Activated T-cell treated with anti-CD3 and anti-CD28 coated beads for 4 hours (primary cell): ENCODE data around the gene TMEM200C.
"Not testable (repeated sequence)": the region's sequence is repeated elsewhere in the genome, so short reads cannot be mapped to it uniquely, and the experiment has no call there.

ENCODE experiments used
- DNase-seq: peaks from one replicate; pipeline ENCODE4 v3.0.0-alpha.2; 2020

Gene TMEM200C

DNA sequence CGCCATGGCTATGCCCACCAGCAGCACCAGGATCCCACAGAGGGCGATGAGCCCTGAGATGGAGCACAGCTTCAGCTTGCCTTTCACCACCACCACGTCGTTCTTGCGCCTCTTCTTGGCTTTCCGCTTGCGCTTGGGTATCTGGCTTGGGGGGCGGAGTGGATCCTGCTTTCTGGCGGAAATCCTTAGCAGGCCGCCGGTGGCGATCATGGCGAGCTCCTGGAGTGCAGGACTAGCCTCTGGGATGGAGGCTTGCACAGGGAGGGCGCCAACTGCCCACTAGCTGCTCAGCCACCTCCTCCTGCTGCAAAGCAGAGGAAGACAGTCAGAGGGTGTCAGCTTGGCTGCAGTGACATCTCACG, 3.5 kb downstream of the TMEM200C start:
- DNase-seq: no peak

DNA sequence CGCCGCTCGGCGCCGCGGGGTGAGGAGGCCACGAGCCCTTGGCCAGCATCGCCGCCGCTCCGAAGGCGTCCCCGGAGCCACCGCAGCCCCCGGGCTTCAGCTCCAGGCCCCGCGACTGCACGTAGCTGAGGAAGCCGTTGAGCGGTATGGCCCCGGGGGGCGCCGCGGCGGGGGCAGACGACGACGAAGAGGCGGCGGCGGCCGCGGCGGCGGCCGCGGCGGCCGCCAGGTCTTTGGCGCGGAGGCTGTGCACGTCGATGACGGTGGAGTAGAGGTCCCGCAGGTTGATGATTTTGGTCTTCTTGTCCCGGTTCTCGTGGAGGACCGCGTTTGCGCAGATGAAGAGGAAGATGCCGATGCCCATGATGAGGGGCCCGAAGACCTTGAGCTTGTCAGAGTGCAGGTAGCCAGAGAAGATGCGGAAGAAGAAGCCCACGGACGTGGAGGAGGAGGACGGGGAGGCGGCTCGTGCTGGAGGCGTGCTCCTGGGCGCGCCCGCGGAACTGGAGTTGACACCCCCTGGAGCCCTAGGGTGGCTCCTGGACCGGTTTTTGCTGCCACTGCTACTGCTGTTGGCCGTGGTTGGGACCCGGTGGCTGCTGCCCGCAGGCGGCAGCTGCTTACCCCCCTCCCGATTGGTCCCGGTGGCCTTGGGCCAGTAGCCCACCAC, 4.0 kb downstream of the TMEM200C start:
- DNase-seq: no peak

DNA sequence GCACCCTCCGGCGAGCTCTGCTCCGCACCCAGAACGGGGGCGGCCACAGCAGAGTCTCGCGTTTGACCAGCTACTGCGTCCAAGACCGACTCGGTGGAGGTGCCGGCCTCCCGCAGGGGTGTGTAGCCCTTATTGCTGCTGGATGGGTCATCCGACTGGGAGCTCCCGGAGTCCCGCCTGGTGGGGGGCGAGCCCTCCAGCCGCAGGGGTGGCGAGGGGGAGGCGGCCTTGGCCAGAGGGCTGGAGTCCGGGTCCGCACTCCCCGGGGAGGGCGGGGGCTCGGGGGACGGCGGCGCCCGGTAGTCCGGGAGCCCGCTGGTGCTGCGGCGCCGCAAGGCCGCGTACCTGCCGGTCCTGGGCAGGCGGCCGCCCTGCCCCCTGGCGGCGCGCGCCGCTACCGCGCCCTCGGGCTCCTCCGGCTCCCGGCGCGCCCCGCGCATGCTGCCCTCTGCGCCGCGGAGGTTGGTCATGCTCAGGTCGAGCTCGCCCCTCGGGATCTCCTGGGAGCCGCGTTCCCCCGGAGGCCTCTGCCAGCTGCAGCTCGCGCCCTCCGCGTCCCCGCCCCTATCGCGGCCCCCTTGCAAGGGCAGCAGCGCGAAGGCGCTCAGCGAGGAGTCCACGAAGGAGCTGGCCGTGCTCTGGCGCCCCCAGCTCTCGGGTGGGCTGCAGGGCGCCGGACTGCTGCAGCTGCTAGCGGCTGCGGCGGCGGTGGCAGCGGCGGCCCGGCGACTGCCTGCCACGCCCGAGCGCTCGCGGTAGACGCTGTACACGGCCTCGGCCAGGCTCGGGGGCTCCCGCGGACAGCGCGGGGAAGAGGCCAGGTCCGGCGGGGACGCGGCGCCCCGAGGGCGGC, 4.8 kb downstream of the TMEM200C start:
- no peak for DNase-seq

DNA sequence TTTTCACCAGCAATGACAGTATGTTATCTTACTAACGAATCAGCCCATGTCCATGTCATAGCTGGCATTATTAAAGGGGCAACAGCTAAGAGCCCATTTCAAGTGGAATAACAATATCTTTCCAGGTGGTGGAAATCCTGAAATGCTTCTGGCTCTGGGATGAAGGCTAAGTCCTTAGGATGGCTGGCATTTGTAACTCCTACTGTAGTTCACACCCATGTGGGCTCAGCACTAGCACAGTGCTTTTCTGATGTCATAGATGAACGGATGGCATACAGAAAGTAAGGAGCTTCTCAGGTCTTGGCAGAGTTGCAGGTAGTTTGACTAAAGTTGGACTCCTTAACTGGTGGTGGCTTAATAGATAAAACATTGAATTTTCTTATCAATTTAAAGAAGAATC, 10.0 kb downstream of the TMEM200C start:
- no peak for DNase-seq

DNA sequence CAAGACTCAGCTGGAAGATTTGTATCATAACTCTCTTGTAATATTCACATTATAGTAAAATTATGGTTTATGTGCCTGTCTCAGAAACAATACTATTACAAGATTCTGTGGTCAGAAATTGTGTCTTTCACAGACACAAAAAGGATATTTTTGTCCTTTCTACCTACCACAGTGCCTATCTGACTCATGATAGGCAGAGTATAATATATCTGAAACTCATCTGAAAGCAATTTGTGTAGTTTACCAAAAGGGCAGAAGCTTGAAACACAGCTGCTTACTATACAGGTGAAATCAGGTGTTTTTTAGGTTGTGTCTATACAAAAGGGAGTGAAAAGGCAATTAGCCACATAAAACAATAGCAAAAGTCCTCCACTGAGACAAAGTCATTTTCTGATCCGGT, 10.9 kb downstream of the TMEM200C start:
- no peak for DNase-seq

DNA sequence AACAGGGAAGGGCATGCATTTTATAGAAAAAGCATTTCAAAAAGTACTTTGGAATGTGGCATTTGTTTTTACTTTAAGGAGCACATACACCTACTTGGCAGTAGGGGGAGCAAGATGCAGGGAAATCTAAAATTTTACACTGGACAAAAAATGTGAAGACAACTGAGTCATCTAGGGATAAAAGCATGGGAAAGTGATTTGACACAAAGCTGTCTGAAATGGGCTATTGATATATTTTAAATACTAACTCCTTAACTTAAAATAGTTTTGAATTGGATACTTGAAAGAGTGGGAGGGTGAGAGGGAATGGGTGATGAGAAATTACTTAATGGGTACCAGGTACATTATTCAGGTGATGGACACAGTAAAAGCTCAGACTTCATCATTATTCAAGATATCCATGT, 15.8 kb downstream of the TMEM200C start:
- DNase-seq: no peak

DNA sequence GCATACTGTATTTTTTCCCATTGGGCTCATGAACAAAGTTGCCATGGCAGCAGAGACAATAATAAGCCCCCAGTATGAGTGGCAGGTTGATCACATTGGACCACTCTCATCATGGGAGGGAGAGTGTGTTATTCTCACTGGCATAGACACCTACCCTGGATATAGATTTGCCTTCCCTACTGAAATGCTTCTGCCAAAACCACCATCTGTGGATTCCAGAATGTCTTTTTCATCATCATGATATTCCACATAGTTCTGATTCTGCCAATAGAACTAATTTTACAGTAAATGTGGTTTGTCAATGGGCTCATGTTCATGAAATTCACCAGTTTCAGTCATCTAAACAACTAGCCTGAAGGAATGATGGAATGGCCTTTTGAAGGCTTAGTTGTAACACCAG, 18.4 kb downstream of the TMEM200C start:
- no peak for DNase-seq

DNA sequence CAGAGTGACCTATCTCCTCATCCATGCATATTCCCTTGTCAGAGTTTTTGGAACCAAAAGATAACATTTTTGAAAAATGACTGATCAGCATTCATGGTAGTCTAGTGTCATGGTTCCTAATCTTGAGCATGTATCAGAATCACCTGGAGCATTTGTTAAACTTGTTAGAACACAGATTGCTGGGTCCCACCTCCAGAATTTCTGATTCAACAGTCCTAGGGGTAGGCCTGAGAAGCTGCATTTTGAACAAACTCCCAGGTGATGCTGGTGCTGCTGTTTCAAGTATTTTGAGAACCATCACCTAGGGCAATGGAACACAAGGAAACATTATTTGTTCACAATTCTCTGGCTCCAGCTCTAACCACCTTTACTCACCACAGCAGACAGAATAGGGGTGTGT, 21.0 kb downstream of the TMEM200C start:
- no peak for DNase-seq

DNA sequence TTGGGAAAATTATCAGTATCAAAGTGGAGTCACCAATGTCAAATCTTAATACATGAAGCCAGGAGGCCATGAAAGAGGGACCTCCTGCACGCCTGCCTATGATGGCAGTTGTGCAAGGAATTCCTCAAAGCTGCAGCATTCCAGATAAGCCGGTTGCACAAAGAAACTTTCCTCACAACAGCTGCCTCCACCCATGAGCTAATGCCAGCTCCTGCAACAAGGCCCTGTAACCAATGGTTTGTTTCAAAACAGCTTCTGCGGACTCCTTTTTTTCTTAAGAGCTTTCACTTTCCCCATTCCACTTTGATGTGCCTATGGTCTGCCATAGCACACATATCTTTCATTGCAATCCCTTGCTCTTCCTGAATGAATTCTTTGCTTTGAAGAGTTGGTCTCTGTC, 22.4 kb downstream of the TMEM200C start:
- no peak for DNase-seq

DNA sequence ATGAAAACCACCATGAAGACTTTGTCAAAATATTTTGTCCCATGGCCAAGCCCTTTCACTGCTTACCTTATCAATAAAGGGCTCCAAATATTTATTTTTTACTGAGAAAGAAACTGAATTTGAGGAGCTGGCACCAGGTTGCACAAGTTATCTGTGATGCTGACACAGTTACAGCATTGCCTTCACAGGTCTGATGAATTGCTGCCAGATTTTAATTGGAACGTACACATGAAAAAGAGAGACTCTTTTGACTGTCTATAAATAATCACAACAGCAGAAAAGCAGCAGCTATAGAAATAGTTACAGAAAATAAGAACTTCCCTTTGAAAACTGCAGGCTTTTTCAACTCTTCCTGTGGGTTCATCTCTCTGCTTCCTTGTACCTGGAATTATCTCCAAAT, 23.9 kb downstream of the TMEM200C start:
- DNase-seq: no peak

DNA sequence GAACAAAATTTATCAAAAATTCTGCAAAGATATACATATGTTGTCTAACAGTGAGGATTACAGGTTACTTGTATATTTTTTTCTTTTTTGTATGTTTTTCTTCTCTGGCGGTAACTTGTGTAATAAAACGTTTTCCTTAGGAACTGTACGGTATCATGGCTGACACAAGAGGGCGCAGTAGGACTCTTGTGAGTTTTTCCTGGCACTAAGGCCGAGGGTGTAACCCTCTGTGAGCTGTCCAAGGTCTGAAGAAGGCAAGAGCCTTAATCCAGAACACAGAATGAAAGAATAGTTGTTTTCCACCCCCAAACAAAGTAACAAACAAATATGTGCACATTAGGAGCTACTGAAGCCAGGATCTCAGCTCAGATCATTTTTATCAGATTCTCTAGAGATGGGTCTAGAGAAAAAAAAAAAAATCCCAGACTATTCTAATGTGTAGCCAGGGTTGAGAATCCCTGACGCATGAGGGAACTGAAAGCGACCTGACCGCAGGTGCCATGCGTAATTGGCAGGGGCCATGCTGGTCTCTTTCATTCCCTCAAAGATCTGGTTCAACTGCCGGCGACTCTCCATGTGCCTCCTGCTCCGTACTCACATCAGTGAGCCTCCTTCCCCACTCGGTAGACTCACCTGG, 27.0 kb downstream of the TMEM200C start:
- DNase-seq: no peak

DNA sequence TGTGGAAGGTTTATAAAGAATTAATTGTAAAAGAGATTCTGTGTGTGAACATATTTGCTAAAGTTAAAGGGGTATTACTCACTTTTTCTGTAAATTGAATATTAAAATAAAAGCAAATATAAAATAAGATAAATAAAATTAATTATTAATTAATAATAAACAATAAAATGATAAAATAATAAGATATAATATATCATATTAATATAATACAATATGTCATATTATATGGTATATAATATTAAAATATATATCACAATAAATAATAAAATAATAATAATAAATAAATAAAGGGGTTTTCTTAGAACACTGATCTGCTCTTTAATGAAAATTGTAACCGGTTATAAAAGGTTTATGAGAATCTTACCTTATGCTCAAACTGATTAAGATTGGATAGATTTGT, 29.8 kb downstream of the TMEM200C start:
- DNase-seq: no peak

DNA sequence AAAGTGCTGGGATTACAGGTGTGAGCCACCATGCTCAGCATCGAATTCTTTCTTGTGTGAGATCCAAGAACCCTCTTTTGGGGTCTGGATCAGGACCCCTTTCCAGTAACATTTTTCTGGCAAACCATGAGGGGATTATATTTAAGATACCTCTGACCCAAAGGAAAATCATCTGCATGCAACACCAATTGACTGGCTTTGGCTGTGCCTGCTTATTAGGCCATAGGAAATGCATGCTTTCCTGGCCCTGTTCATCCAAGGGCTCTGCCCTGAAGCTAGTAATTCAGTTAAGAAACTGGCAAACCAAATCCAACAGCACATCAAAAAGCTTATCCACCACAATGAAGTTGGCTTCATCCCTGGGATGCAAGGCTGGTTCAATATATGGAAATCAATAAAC, 33.2 kb downstream of the TMEM200C start:
- DNase-seq: not testable (repeated sequence)

DNA sequence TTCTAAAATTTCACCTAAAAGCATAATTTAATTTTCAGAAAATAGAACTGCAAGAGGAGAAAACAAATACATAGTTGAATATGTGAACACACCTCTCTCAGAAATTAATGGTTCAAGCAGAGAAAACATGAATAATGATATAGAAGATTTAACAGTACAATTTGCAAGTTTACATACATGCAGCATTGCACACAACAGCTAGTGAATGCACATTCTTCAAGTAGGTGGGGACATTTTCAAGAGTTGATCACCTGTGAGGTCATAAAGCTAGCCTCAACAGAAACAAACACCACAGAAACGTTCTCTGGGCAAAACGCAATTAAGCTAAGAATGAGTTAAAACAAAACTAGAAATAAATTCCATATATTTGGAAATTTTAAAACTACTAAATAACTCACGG, 38.1 kb downstream of the TMEM200C start:
- DNase-seq: no peak

DNA sequence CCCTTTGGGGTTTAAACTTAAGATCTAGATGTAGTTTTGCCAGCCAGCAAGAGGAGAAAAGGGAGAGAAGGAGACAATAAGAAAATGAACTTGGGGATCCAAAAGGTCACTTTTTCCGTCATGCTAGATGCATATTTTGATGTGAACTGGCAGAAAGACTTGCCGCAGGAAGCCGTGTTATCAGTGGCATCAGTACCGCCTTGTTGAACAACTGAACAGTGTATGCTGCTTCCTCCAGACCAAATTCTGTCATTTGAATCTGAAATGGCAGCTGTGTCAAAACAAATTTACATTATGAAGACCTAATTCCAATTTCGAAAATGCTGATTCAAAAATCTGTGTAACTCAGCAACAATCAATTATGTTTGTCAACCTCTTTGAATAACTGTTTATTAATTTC, 42.1 kb downstream of the TMEM200C start:
- DNase-seq: no peak

DNA sequence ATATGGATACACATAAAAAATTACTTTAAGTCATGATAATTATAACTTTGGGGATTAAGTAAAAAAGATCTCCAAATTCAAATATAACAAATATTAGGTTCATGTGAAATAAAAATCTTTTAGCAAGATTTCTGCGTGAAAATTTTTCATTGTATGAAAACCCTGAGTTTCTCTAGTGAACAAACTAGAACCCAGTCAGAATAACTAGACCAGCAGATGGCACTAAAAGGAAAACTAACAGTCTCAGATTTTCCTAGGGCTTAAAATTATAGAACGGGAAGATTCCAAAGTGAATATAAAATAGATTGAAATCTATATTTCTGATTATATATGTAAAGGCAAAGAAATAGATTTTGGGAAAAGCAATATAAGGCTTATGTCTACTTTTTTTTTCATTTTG, 43.3 kb downstream of the TMEM200C start:
- DNase-seq: no peak

DNA sequence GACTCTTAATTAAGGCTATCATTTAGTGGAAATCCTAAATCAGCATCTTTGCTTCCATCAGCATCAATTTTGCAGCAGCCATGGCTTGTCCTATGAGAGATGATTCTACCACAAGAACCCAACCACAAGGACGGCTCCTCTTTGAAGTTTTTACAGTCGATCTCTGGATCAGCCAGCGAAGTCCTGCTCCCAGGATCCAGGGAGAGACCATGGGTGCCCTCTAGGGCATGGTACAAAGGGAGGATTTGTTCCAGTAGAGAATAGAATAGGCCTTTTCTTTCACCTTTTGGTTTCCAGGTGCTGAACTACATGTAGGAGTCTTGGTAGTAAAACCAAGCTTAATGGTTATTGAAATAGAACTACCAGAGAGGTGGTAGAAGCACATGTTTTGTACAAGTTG, 52.7 kb downstream of the TMEM200C start:
- no peak for DNase-seq

DNA sequence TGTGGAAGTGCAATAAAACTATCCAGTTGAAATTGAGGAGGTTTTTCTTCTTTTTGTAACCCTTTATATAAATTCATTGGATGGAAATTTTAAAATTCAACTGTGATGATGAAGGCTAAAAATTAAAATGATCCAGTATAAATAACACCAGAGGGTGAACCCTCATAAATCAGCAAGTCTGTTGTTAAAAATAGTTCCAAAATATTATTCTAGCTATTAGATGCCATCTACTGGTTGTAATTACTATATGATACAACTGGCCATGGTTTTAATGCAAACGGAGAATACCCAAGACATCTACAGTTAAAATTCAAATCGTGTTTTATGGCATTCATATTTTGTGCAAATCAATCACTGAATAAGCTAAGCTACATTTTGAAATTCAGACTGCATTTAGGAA, 53.8 kb downstream of the TMEM200C start:
- no peak for DNase-seq

DNA sequence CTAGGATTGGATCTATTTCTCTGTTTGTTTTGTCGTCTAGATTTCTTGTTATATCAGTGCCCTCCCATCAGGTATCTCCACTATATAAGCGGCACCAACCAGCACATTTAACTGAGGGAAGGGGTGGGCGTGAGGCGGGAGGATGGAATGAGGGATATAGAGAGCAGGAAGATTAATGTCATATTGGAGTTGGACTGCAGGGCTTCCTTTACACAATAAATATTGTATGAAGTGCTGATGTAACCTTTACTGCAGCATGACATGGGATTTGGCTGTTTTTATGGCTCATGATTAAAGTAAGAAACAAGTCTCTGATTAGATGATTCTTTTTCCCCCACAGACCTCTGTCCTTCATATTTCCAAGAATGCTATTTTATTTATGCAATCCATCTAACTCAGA, 54.8 kb downstream of the TMEM200C start:
- no peak for DNase-seq

DNA sequence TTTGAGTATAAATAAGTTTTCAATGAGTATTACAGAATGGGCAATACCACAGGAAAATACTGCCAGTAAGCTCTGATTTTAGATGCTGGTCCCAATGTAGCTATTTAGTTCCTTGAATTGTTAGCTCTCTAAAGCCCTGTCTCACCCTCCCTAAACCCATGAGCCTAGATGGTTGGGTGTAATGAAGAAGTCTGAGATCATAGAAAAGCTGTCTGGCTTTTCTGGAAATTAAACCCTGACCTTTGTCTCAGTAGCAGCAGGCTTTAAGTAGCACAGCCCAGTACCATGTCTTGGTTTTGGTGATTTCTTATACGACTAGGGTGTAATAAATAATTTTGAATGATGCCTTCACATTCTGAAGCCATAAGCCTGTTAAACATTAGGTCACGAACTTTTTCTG, 55.3 kb downstream of the TMEM200C start:
- DNase-seq: no peak

DNA sequence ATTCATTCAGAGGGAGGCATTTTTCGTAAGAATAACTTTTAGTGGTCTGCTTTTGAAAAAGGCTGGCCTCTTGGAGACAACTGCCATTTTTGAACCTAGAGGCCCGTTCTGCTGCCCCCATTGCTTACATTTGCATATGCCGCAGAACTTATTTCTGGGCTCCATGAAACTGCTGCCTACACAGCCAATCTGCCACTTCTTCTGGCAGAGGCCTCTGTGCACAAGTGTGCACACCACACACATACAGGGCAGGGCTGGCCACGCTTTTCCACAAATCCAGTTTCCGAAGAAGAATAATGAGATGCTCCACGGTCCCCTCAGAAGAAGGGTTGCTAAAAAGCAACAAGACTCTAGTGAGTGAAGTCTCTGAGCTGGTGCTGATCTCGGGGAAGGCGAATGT, 56.2 kb downstream of the TMEM200C start:
- no peak for DNase-seq
